ENCODE results near the gene KCNA10. TPM values are rescaled to one million over a fixed set of nuclear protein-coding genes. Genes with fewer than 3 reads are reported as not detected.

The KCNA10 gene
- polyA plus RNA-seq, 4 donors = not detected

DNA sequence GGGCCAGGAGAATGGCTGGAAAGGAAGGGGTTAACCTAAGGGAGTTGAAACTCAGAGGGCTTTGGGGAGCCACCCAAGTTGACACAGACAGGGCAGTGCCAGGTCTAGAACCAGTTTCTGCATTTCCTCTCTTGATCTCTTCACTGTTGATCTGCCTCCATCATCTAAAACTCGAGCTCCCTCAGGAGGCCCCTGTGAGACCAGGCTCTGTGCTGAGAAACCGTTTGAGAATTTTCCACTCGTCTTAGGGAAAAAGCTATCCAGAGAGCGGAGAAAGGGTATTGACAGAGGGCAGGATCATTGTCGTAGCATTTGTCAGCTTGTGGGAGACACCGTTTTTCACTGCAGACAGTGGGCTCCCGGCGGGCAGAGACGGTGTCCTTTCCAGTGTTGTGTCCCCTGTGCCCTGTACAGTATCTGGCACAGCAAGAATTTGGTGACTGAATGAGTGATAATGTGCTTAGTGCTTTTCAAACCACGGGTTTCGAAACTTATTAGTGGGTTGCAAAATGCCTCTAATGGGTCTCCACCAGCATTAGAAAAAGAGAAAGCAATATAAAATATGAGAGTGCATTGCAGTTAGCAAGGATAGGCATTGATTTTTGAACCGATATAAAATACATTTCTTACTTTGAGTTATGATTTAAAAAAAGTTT is 36.9 kb downstream of the KCNA10 start:
- DNase-seq (ENCODE audit: low read depth in 4 of 4, low spot score in 2 of 4) = no peak

DNA sequence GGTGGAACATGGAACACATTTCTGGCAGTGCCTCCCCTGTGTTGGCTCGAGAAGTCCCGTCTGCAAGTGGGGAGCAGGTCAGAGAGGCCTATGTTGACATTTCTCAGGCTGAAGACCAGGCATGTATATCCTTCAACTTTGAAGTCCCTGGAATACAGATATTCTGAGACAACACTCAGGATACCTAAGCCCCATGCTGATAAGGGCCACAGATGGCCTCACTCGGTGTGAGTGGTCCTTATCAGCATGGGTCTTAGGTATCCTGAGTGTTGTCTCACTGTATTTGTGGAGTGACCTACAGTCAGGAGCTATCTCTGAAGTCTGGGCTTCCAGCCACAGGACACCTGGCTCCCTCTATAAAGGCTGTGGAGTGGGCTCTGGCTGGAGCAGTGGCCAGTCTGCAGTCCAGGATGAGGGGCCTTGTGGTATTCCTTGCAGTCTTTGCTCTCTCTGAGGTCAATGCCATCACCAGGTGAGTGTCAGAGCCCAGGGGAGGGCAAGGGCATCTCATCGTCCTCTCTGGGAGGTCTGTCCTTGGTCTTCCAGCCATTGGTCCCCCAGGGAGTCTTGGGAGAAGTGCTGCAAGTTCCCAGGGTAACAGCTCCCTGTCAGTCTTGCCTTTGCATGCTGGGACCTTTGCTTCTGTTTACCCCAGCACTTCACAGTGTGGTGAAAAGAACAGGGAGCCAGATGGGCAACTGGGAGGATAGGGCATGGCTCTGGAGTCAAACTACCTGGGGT is 38.4 kb downstream of the KCNA10 start:
- no peak for DNase-seq (ENCODE audit: low read depth in 4 of 4, low spot score in 2 of 4)

GRCh38 chr1:110478886-110479285 is 40.1 kb downstream of the KCNA10 start:
- DNase-seq (ENCODE audit: low read depth in 4 of 4, low spot score in 2 of 4) = no peak

DNA sequence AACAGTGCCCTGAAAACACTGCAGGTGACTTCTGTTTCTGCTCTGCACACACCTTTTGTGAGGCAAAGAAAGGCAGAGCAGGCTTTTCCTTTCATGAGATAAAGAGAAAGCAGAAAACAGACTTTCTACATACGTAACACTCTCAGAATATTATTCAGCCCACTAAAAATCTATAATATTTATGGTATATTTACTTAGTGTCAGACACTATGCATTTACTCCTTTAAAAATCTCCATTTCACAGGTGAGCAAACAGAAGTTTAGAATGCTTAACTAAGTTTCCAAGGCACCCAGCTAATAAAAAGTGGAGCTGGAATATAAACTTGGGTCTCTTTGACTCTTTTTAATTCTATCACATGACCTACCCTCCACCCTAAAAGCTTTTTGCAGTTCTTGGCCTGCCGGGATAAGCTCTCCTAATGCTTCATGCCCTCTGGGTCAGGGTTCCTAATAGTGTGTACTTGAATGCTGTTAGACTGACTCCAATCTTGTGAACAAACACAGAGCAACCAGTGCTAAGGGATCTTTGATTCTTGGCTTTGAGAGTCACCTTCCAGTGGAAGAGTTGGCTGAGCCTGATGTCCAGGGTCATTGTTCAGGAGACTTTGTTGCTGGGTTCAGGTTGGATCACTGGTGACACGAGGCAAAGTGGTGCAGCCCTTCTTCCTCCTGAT is 40.9 kb downstream of the KCNA10 start:
- no peak for DNase-seq (ENCODE audit: low read depth in 4 of 4, low spot score in 2 of 4)

DNA sequence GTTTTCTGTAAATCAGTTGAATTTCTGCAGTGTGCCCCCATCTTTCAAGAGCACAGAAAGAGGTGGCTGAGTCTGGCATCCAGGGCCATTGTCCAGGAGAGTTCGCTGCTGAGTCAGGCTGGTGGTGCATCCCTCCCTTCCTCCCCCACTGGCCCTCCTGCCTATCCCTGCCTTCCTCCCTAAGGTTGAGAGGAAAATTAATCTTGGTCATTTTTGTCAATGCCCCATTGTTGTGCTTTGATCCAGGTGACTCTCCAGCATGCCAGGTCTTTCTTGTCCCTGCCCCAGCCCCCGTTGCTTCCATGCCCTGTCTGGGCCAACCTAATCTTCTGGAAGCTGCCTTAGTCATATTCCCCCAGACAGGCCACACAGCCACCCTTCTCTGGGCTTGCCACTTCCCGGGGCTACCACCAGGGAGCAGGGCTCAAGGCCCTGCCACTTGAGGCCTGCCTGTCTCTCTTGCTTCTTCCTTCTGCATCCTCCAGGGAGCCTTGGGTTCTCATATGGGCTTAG is 41.5 kb downstream of the KCNA10 start:
- no peak for DNase-seq (ENCODE audit: low read depth in 4 of 4, low spot score in 2 of 4)

GRCh38 chr1:110477041-110477440 is 41.9 kb downstream of the KCNA10 start:
- no peak for DNase-seq (ENCODE audit: low read depth in 4 of 4, low spot score in 2 of 4)

- no peak for DNase-seq (ENCODE audit: low read depth in 4 of 4, low spot score in 2 of 4)
Measured at GRCh38 chr1:110476028-110476765, 42.8 kb downstream of the KCNA10 start.

DNA sequence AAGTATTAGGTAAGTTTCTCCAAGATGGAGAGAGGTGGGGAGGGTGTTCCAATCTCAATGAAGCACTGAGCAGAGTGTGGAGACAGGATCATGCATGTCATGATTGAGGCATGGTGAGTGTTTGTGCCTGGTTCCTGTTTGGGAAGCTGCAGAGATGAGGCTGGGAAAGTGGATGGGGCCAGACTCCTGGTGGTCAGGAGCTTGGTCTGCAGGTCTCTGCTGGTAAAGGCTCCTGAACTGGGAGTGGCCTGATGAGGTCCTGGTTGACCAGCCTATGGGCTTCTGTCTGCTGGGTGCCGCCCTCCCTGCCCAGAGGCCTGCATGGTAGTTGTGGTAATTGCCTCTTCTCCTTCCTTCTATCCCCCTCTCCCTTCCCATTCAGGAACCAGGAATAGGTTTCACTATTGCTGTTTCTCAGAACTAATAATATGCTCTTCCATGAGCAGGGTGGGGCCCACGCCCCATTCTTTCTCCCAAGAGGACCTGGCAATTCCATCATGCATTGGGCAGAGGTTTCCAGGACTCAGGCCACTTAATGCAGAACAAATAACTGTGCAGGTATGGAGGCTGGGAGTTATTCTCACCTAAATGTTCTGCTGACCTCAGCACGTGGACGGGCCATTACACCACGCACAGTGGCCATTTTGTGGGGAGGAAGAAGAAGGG is 43.5 kb downstream of the KCNA10 start:
- DNase-seq (ENCODE audit: low read depth in 4 of 4, low spot score in 2 of 4) = no peak

- DNase-seq (ENCODE audit: low read depth in 4 of 4, low spot score in 2 of 4) = no peak
Measured at GRCh38 chr1:110474444-110474843, 44.5 kb downstream of the KCNA10 start.

DNA sequence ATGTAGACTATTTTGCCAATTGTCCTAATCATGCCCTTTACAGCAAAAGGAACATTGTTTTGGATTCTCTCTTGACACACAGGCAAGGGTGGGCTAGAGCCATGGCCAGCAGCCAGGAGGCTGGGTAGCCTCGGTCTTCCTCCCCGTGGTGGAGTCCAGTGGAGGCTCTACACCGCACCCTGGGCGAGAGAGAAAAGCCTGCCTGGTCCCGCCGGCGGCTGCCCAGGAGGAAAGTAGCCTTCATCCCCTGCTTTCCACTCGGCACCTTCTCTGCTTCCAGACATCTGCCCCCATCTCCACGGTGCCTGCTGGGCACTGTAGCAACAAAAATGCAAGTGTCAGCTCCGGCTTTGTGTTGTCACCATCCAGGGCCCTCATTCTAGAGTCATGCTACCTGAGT is 46.4 kb downstream of the KCNA10 start:
- no peak for DNase-seq (ENCODE audit: low read depth in 4 of 4, low spot score in 2 of 4)

DNA sequence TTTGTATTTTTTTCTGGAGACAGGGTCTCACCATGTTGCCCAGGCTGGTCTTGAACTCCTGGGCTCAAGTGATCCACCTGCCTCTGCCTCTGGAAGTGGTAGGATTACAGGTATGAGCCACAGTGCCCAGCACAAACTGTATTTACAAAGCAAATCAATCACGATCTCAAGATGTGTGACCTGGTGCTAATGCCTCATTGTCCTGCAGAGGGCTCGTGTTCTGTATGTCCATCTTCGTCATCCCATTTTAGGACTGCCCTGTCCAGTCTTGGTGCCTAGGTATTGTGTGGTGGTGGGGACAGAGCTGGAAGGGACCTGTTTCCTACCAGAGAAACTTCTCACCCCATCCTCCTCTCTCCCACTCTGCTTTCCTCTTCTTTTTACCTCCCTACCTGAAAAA is 47.8 kb downstream of the KCNA10 start:
- no peak for DNase-seq (ENCODE audit: low read depth in 4 of 4, low spot score in 2 of 4)

Other genes with a start within 250 kb of the KCNA10 start
- gene RBM15, start 179.8 kb downstream of the KCNA10 start, polyA plus RNA-seq (ENCODE audit: insufficient read length in 4 of 4) = 10 to 100 TPM in 3 of 4 donors, 1 to 10 TPM in 1; 9.6 to 15.0 (median 11.5) TPM
- 100 to 1,000 TPM in 1 of 4 donors, 10 to 100 TPM in 3; 59.4 to 116 (median 82.1) TPM for gene SLC16A4, start 128.1 kb downstream of the KCNA10 start, polyA plus RNA-seq (ENCODE audit: insufficient read length in 4 of 4)
- gene LAMTOR5, start 111.5 kb downstream of the KCNA10 start, polyA plus RNA-seq (ENCODE audit: insufficient read length in 4 of 4) = 100 to 1,000 TPM; 258 to 299 (median 274) TPM
- gene PROK1, start 68.0 kb downstream of the KCNA10 start, polyA plus RNA-seq (ENCODE audit: insufficient read length in 4 of 4) = under 1 TPM; 0.13 to 0.96 (median 0.41) TPM
- under 1 TPM; 0.34 to 0.46 (median 0.40) TPM for gene KCNA2, start 87.2 kb upstream of the KCNA10 start, polyA plus RNA-seq (ENCODE audit: insufficient read length in 4 of 4)
- under 1 TPM; 0.14 to 0.17 (median 0.15) TPM for gene KCNA3, start 155.8 kb upstream of the KCNA10 start, polyA plus RNA-seq (ENCODE audit: insufficient read length in 4 of 4)